IMR-90 (cell line): ENCODE data around the gene SERPINA5. TPM values are rescaled to one million over a fixed set of nuclear protein-coding genes. Genes with fewer than 3 reads are reported as not detected.

ENCODE experiments used
- ATAC-seq: fragments of 200-7000 bp; cut with Tn5 transposase; 2 replicates; pipeline ENCODE4 v1.9.1; 2020; ENCODE audit warnings: low read depth, mild to moderate bottlenecking, moderate library complexity
- BruUV-seq: library from RNA; stranded (reverse); fragments of 400-500 nt; replicated peaks from 2 replicates; lab custom pipeline; 2021; lab: Mats Ljungman, UMichigan
- CTCF ChIA-PET: fragments of 300-600 bp; formaldehyde crosslinking; extraction: SDS; loops from one replicate; lab custom pipeline; 2021; ENCODE audit warnings: antibody characterized with exemption; lab: Yijun Ruan, JAX
- POLR2A ChIA-PET: fragments of 300-600 bp; sonication (Branson Sonifier 250); formaldehyde crosslinking; loops from one replicate; lab custom pipeline; 2022; ENCODE audit warnings: antibody characterized with exemption; ENCODE audit not compliant: unreplicated experiment; lab: Charles Lee
- DNase-seq: peaks from one replicate; pipeline ENCODE4 v3.0.0; 2013
- H2AFZ ChIP-seq: replicated peaks from 2 replicates; pipeline ENCODE3; 2013; ENCODE audit warnings: low read length, mild to moderate bottlenecking; ENCODE audit not compliant: poor library complexity
- H2AK5ac ChIP-seq: 2 replicates; pipeline ENCODE4 v1.6.1; 2013; ENCODE audit warnings: low read depth, low read length, inconsistent platforms
- H2AK9ac ChIP-seq: replicated peaks from 2 replicates; pipeline ENCODE3; 2013; ENCODE audit warnings: mild to moderate bottlenecking, low read depth, low read length, moderate library complexity; ENCODE audit not compliant: poor library complexity
- H2BK120ac ChIP-seq: 2 replicates; pipeline ENCODE4 v1.6.1; 2013; ENCODE audit warnings: low read depth, low read length, inconsistent platforms
- H2BK15ac ChIP-seq: 3 replicates; pipeline ENCODE4 v1.6.1; 2013; ENCODE audit warnings: low read depth, low read length, inconsistent platforms
- H2BK20ac ChIP-seq: 2 replicates; pipeline ENCODE4 v1.6.1; 2013; ENCODE audit warnings: low read depth, mild to moderate bottlenecking, inconsistent platforms, low read length, moderate library complexity
- H2BK5ac ChIP-seq: 2 replicates; pipeline ENCODE4 v1.6.1; 2013; ENCODE audit warnings: mild to moderate bottlenecking, low read depth, low read length, inconsistent platforms; ENCODE audit not compliant: poor library complexity, severe bottlenecking
- H3K14ac ChIP-seq: replicated peaks from 2 replicates; pipeline ENCODE4 v1.6.1; 2013; ENCODE audit warnings: low read depth, low read length, inconsistent platforms
- H3K18ac ChIP-seq: 2 replicates; pipeline ENCODE4 v1.6.1; 2013; ENCODE audit warnings: low read depth, low read length, control low read depth
- H3K23ac ChIP-seq: 2 replicates; pipeline ENCODE4 v1.6.1; 2013; ENCODE audit warnings: low read depth, low read length, inconsistent platforms
- H3K27ac ChIP-seq: 2 replicates; pipeline ENCODE4 v1.5.1; 2013; ENCODE audit warnings: mild to moderate bottlenecking, control low read depth, low read length; ENCODE audit not compliant: insufficient read depth
- H3K27me3 ChIP-seq: 2 replicates; pipeline ENCODE4 v1.6.1; 2013; ENCODE audit warnings: low read length; ENCODE audit not compliant: control insufficient read depth, insufficient read depth
- H3K36me3 ChIP-seq: 2 replicates; pipeline ENCODE4 v1.6.1; 2013; ENCODE audit warnings: low read length, mixed read lengths; ENCODE audit not compliant: control insufficient read depth, insufficient read depth
- H3K4ac ChIP-seq: 2 replicates; pipeline ENCODE4 v1.6.1; 2013; ENCODE audit warnings: low read depth, low read length, inconsistent platforms
- H3K4me1 ChIP-seq: 2 replicates; pipeline ENCODE4 v1.6.1; 2013; ENCODE audit warnings: low read length, mixed read lengths; ENCODE audit not compliant: control insufficient read depth, insufficient read depth
- H3K4me2 ChIP-seq: 2 replicates; pipeline ENCODE4 v1.6.1; 2013; ENCODE audit warnings: low read depth, mild to moderate bottlenecking, control low read depth, low read length, moderate library complexity
- H3K4me3 ChIP-seq: 2 replicates; pipeline ENCODE4 v1.5.1; 2013; ENCODE audit warnings: low read depth, mild to moderate bottlenecking, control low read depth, low read length, moderate library complexity; ENCODE audit not compliant: insufficient read depth
- H3K56ac ChIP-seq: 2 replicates; pipeline ENCODE4 v1.6.1; 2013; ENCODE audit warnings: low read length, inconsistent platforms; ENCODE audit not compliant: insufficient read depth; ENCODE audit errors: extremely low read depth
- H3K79me1 ChIP-seq, 2 experiments: 2 replicates each; pipeline ENCODE4 v1.6.1; 2013; ENCODE audit warnings: low read length in 2 of 2, inconsistent platforms in 1 of 2, low read depth in 1 of 2
- H3K9ac ChIP-seq: 2 replicates; pipeline ENCODE4 v1.6.1; 2013; ENCODE audit warnings: low read depth, low read length, control low read depth
- H3K9me1 ChIP-seq: 2 replicates; pipeline ENCODE4 v1.6.1; 2013; ENCODE audit warnings: low read length, inconsistent platforms; ENCODE audit not compliant: insufficient read depth
- H3K9me3 ChIP-seq: 2 replicates; pipeline ENCODE4 v1.6.1; 2013; ENCODE audit warnings: low read length; ENCODE audit not compliant: control insufficient read depth, insufficient read depth
- H4K20me1 ChIP-seq: 2 replicates; pipeline ENCODE4 v1.6.1; 2013; ENCODE audit warnings: low read length, inconsistent platforms; ENCODE audit not compliant: insufficient read depth
- H4K5ac ChIP-seq: 2 replicates; pipeline ENCODE4 v1.6.1; 2013; ENCODE audit warnings: mild to moderate bottlenecking, low read depth, low read length, control low read depth
- H4K8ac ChIP-seq, 2 experiments: 2 replicates each; pipeline ENCODE4 v1.6.1; 2013; ENCODE audit warnings: low read depth in 2 of 2, low read length in 2 of 2, control low read depth in 1 of 2, inconsistent platforms in 1 of 2
- H4K91ac ChIP-seq: 2 replicates; pipeline ENCODE4 v1.6.1; 2013; ENCODE audit warnings: low read depth, low read length, inconsistent platforms; ENCODE audit not compliant: insufficient read depth
- BHLHE40 ChIP-seq: fragments of 150-350 bp; IDR thresholded peaks from 2 replicates; pipeline ENCODE4 v1.6.1; 2016; ENCODE audit warnings: mild to moderate bottlenecking, low read depth, low read length
- CEBPB ChIP-seq: IDR thresholded peaks from 2 replicates; pipeline ENCODE4 v1.6.1; 2012; ENCODE audit warnings: low read depth, low read length, improper control_type of control experiment
- ELK1 ChIP-seq: fragments of 150-350 bp; IDR thresholded peaks from 2 replicates; pipeline ENCODE4 v1.6.1; 2016; ENCODE audit warnings: low read depth, mild to moderate bottlenecking, low read length, moderate library complexity, borderline replicate concordance
- FOS ChIP-seq: fragments of 150-350 bp; IDR thresholded peaks from 2 replicates; pipeline ENCODE4 v1.6.1; 2016; ENCODE audit warnings: low read depth, low read length
- MAFK ChIP-seq: IDR thresholded peaks from 2 replicates; pipeline ENCODE4 v1.6.1; 2012; ENCODE audit warnings: low read depth, low read length, improper control_type of control experiment
- MAZ ChIP-seq: IDR thresholded peaks from 2 replicates; pipeline ENCODE4 v1.6.1; 2012; ENCODE audit warnings: low read depth, mild to moderate bottlenecking, low read length, improper control_type of control experiment, moderate library complexity, borderline replicate concordance
- NFE2L2 ChIP-seq: fragments of 150-350 bp; IDR thresholded peaks from 2 replicates; pipeline ENCODE4 v1.6.1; 2016; ENCODE audit warnings: low read depth, mild to moderate bottlenecking, low read length
- RCOR1 ChIP-seq: IDR thresholded peaks from 2 replicates; pipeline ENCODE4 v1.6.1; 2012; ENCODE audit warnings: mild to moderate bottlenecking, low read length, improper control_type of control experiment; ENCODE audit not compliant: insufficient replicate concordance
- RFX5 ChIP-seq: IDR thresholded peaks from 2 replicates; pipeline ENCODE4 v1.8.0; 2012; ENCODE audit warnings: low read depth, mild to moderate bottlenecking, low read length, moderate library complexity
- SMC3 ChIP-seq: fragments of 150-350 bp; IDR thresholded peaks from 2 replicates; pipeline ENCODE4 v1.6.1; 2016; ENCODE audit warnings: low read depth, mild to moderate bottlenecking, antibody characterized with exemption, low read length, moderate library complexity
- WGBS, 2 experiments: methylation state at CpG; one replicate each; pipeline versions ENCODE4 v1.1.5 to v1.1.7; 2013; ENCODE audit warnings: missing lambda C conversion rate in 2 of 2; ENCODE audit not compliant: insufficient read length in 1 of 2; ENCODE audit errors: extremely low coverage in 2 of 2; 5-methylcytosine and 5-hydroxymethylcytosine counted together
- dilution Hi-C: fragments of 300-500 bp; cut with HindIII; formaldehyde crosslinking; loops from one replicate; pipeline ENCODE4 v1.14.3; 2018; ENCODE audit warnings: low sequenced_read_pairs; ENCODE audit not compliant: unreplicated experiment
- in situ Hi-C: fragments of 300-500 bp; cut with MboI; formaldehyde crosslinking; loops from 3 replicates; pipeline ENCODE4 v1.14.3; 2019; ENCODE audit warnings: low sequenced_read_pairs, inconsistent platforms, mixed read lengths
- intact Hi-C: fragments of 100-400 bp; cut with micrococcal nuclease; formaldehyde crosslinking; loops from 2 replicates; pipeline ENCODE4 v1.10.0; 2022
- polyA plus RNA-seq, 3 experiments: library from polyadenylated mRNA; depleted of rRNA; stranded (reverse); fragments of >200 nt; gene quantifications; 2 replicates each; pipeline ENCODE4 v1.2.3, GENCODE V29; 2012; ENCODE audit warnings: low replicate concordance in 1 of 3
- total RNA-seq: library from RNA; depleted of rRNA; stranded (reverse); fragments of >200 nt; gene quantifications from 2 replicates; pipeline ENCODE4 v1.2.3, GENCODE V29; 2012

Gene SERPINA5
- total and polyA plus RNA-seq, 2 of the 4 experiments (the other 2 are of a cell fraction), result not detected

- Histone ChIP-seq H2BK5ac (no peak within 1 kb of the TSS), H3K79me1 (no peaks in the 10 kb centered on the region), H3K4me3 (no peak within 1 kb of the TSS), H3K18ac (peak within 1 kb of the TSS; percentile 78; the same call in 1 of the 2 replicates), H3K23ac (no peak within 1 kb of the TSS), H3K9ac (peak within 1 kb of the TSS; percentile 22; the same call in 1 of the 2 replicates), H3K4me2 (no peak within 1 kb of the TSS), H2AFZ (no peak within 1 kb of the TSS), H3K56ac (no peak within 1 kb of the TSS), H4K91ac (no peak within 1 kb of the TSS), H3K36me3 (no peaks in the 10 kb centered on the region), H3K14ac (no peak within 1 kb of the TSS), H3K9me1 (no peaks in the 10 kb centered on the region), H2AK5ac (no peak within 1 kb of the TSS), H2BK15ac (no peak within 1 kb of the TSS; the same call in 2 of the 3 replicates), H3K27me3 (no peaks in the 10 kb centered on the region), H3K4me1 (peaks cover 14% of the 10 kb centered on the region), H3K4ac (no peak within 1 kb of the TSS), H4K8ac (no peak within 1 kb of the TSS), H3K27ac (peak within 1 kb of the TSS; percentile 75; the same call in 1 of the 2 replicates), H4K5ac (peak within 1 kb of the TSS; percentile 44; the same call in 1 of the 2 replicates), H3K9me3 (peaks cover 4% of the 10 kb centered on the region), H4K20me1 (no peaks in the 10 kb centered on the region), H2BK120ac (peak within 1 kb of the TSS; percentile 32; the same call in 1 of the 2 replicates), H2BK20ac (0 out of 2 replicates have a peak within 1 kb of the TSS, but pooled peaks have one; percentile 7), H2AK9ac (peak within 1 kb of the TSS; percentile 19)
- no TSS peak for BruUV-seq
- ATAC-seq (no peak; the same call in 1 of the 2 replicates), DNase-seq (peak; percentile 7)
- CTCF ChIA-PET, result no interaction called here
- dilution Hi-C loops, result no loop called here
- WGBS, 2 experiments, result no CpG with 5 or more reads among the region's 4 CpGs
- POLR2A ChIA-PET, result interaction anchor here (0.6 kb wide), 1 partner anchor 12 kb away, joined by 8 read pairs; no protein-coding TSS in a partner anchor
- TF ChIP-seq ELK1, result no peak
- no peak for TF ChIP-seq NFE2L2
- TF ChIP-seq SMC3, result no peak
- TF ChIP-seq RFX5, result no peak
- TF ChIP-seq MAZ, result no peak
- no peak for TF ChIP-seq CEBPB
- no peak for TF ChIP-seq FOS
- TF ChIP-seq RCOR1, result no peak
- TF ChIP-seq MAFK, result no peak
- TF ChIP-seq BHLHE40, result no peak
- in situ Hi-C loops, result no loop called here
- intact Hi-C loops, result no loop called here
Measured at GRCh38 chr14:94612174-94612573, 30.9 kb downstream of the SERPINA5 start, which contains the start of gene SERPINA3. Gene SERPINA3 (plus strand): TSS chr14:94612391. CDS start chr14:94614442, 2,051 bp downstream.
